A673 (cell line): Measurements from ENCODE around the gene ACP5. TPM values are rescaled to one million over a fixed set of nuclear protein-coding genes. Genes with fewer than 3 reads are reported as not detected.

ENCODE experiments used
- BruUV-seq: library from RNA; stranded (reverse); fragments of 400-500 nt; replicated peaks from 2 replicates; lab custom pipeline; 2021; lab: Mats Ljungman, UMichigan
- CTCF ChIA-PET: fragments of 300-600 bp; sonication (Branson Sonifier 250); formaldehyde crosslinking; loops from one replicate; lab custom pipeline; 2022; ENCODE audit warnings: antibody characterized with exemption; lab: Charles Lee
- POLR2A ChIA-PET: fragments of 300-600 bp; sonication (Branson Sonifier 250); formaldehyde crosslinking; loops from one replicate; lab custom pipeline; 2022; ENCODE audit warnings: antibody characterized with exemption; ENCODE audit not compliant: low non-redundant PET; lab: Charles Lee
- DNase-seq: peaks from one replicate; pipeline ENCODE4 v3.0.0-alpha.2; 2015; ENCODE audit warnings: low spot score
- H3K27ac ChIP-seq: fragments of 200-600 bp; sonication (generic); 2 replicates; pipeline ENCODE4 v1.5.1; 2016; ENCODE audit warnings: mixed run types, low read depth, mild to moderate bottlenecking, mixed read lengths, antibody characterized with exemption, low read length; ENCODE audit not compliant: poor library complexity, severe bottlenecking
- H3K27me3 ChIP-seq: fragments of 200-600 bp; sonication (generic); replicated peaks from 2 replicates; pipeline ENCODE4 v1.6.1; 2017; ENCODE audit warnings: mixed run types, low read depth, mild to moderate bottlenecking, mixed read lengths, antibody characterized with exemption, low read length; ENCODE audit not compliant: insufficient read depth, poor library complexity
- H3K36me3 ChIP-seq: fragments of 200-600 bp; sonication (generic); 2 replicates; pipeline ENCODE4 v1.6.1; 2016; ENCODE audit warnings: mixed run types, mild to moderate bottlenecking, mixed read lengths, antibody characterized with exemption, low read length; ENCODE audit not compliant: insufficient read depth, poor library complexity, severe bottlenecking
- H3K4me1 ChIP-seq: fragments of 200-600 bp; sonication (generic); 2 replicates; pipeline ENCODE4 v1.6.1; 2017; ENCODE audit warnings: mixed run types, mild to moderate bottlenecking, mixed read lengths, antibody characterized with exemption, low read length; ENCODE audit not compliant: insufficient read depth, poor library complexity, severe bottlenecking
- H3K4me3 ChIP-seq: fragments of 200-600 bp; sonication (generic); 2 replicates; pipeline ENCODE4 v1.5.1; 2016; ENCODE audit warnings: low read depth, mixed run types, mild to moderate bottlenecking, mixed read lengths, low read length; ENCODE audit not compliant: poor library complexity, severe bottlenecking
- H3K9me3 ChIP-seq: fragments of 200-600 bp; sonication (generic); 2 replicates; pipeline ENCODE4 v1.6.1; 2016; ENCODE audit warnings: mixed run types, low read depth, mild to moderate bottlenecking, mixed read lengths, antibody characterized with exemption, low read length; ENCODE audit not compliant: poor library complexity, severe bottlenecking
- EZH2 ChIP-seq: fragments of 200-600 bp; sonication (generic); IDR thresholded peaks from 2 replicates; pipeline ENCODE4 v1.6.1; 2017; ENCODE audit warnings: borderline replicate concordance, low read depth, mild to moderate bottlenecking, mixed read lengths, antibody characterized with exemption, low read length; ENCODE audit not compliant: poor library complexity, severe bottlenecking
- intact Hi-C: fragments of 100-400 bp; cut with micrococcal nuclease; formaldehyde crosslinking; loops from one replicate; pipeline ENCODE4 v1.10.0; 2022; ENCODE audit not compliant: unreplicated experiment
- total RNA-seq: library from RNA; stranded (reverse); gene quantifications from 2 replicates; pipeline ENCODE4 v1.2.3, GENCODE V29; 2021
- TF ChIP-seq, protein P1 (sequence below): fragments of 300-800, 200-600 bp; sonication (generic); conservative IDR thresholded peaks from 2 replicates; pipeline ENCODE4 v1.5.1; 2017; ENCODE audit warnings: low read depth, mild to moderate bottlenecking, antibody characterized with exemption, low read length, moderate library complexity, mixed read lengths

The ACP5 gene
- total RNA-seq, 1 experiment from 2014 or later, result not detected

DNA sequence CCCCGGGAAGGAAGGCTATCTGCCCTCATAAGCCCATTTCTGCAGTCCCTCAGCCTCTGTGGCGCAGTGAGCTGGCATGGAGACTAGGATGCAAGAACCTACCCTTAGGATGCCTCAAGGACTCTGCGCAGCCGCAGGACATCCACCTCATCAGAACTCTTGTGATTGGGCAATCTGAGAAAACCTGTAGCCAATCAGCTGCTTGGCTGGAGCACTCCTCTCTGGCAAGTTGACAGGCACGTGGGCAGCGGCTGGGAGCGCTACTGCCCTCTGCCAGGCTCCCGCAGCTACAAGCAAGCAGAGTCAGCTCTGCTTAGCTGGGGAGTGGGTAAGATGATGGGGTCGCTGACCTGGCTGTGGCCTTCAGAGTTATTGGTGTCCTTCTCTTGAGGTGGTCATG, 47.0 kb downstream of the ACP5 start:
- Histone ChIP-seq H3K27me3 (no peaks in the 10 kb centered on the region), H3K4me1 (peaks cover 6% of the 10 kb centered on the region), H3K9me3 (no peaks in the 10 kb centered on the region), H3K4me3 (no peak overlapping the region), H3K27ac (no peak overlapping the region), H3K36me3 (no peaks in the 10 kb centered on the region)
- DNase-seq, result peak; percentile 94
- CTCF ChIA-PET, result interaction anchor here (0.7 kb wide), 1 partner anchor 15 kb away, joined by 4 read pairs; no protein-coding TSS in a partner anchor
- TF ChIP-seq, protein P1, sequence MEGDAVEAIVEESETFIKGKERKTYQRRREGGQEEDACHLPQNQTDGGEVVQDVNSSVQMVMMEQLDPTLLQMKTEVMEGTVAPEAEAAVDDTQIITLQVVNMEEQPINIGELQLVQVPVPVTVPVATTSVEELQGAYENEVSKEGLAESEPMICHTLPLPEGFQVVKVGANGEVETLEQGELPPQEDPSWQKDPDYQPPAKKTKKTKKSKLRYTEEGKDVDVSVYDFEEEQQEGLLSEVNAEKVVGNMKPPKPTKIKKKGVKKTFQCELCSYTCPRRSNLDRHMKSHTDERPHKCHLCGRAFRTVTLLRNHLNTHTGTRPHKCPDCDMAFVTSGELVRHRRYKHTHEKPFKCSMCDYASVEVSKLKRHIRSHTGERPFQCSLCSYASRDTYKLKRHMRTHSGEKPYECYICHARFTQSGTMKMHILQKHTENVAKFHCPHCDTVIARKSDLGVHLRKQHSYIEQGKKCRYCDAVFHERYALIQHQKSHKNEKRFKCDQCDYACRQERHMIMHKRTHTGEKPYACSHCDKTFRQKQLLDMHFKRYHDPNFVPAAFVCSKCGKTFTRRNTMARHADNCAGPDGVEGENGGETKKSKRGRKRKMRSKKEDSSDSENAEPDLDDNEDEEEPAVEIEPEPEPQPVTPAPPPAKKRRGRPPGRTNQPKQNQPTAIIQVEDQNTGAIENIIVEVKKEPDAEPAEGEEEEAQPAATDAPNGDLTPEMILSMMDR, result peak; percentile 58
- TF ChIP-seq EZH2, result no peak
- intact Hi-C loops, result no loop called here
- no TSS peak for BruUV-seq
- POLR2A ChIA-PET, result interaction anchor here (0.7 to 0.8 kb wide), 2 partner anchors 11 to 15 kb away, joined by 3 read pairs; no protein-coding TSS in a partner anchor

DNA sequence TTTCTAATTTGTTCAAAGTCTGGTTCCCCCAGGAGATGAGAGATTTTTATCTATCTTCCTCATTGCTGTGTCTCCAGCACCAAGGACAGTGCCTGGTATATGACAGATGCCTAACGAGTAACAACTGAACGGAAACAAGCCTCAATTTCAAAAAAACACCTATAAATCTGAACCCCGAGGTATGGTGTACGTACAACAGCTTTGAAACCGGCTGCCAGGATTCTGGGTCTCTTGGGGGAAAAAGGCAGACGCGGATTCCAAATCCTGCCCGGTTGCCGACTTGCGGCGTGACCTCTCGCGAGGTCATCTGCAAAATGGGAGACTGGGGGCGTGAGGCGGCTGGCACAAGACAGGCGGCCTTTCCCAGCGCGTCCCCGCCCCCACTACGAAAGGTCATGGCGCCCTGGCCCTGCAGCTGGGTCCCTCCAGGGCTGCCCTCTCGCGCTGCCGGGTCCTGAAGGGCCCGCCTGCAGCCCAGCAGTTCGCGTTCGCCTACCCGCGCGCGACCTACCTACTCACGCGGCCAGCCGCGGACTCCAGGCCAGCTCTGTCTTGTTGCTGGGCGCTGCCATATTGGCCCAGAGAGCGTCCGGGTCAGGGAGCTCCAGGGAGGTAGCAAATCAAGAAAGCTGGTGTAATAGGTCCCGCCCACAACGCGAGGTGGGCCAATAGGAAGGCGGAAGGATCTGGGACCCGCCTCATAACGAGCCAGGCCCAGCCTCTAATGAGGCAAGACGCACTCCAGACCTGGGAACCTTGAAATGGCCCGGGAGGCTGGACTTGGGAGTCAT, 48.7 kb downstream of the ACP5 start, which contains the start of gene ECSIT:
Gene ECSIT, minus strand, starts transcription at position 584 of the 791 bp plus-strand sequence. CDS start 9,964 bp downstream, outside the sequence.
- ChIA-PET POLR2A (no interaction called here), CTCF (interaction anchor here (0.6 kb wide), 1 partner anchor 20 kb away, joined by 6 read pairs; no protein-coding TSS in a partner anchor)
- Histone ChIP-seq H3K4me3 (peak within 1 kb of the TSS; percentile 65), H3K27me3 (no peaks in the 10 kb centered on the region), H3K27ac (peak within 1 kb of the TSS; percentile 75), H3K4me1 (peaks cover 6% of the 10 kb centered on the region), H3K36me3 (no peaks in the 10 kb centered on the region), H3K9me3 (no peaks in the 10 kb centered on the region)
- TF ChIP-seq, protein P1, result no peak
- TF ChIP-seq EZH2, result no peak
- intact Hi-C loops, result no loop called here
- BruUV-seq, result TSS peak; percentile 73
- DNase-seq, result peak; percentile 98

Other genes with a start within 250 kb of the ACP5 start
- gene RAB3D, start 238.0 kb downstream of the ACP5 start, total RNA-seq, result 25.4 and 35.5 TPM in 2 replicates
- gene TMEM205, start 231.4 kb downstream of the ACP5 start, total RNA-seq, result 94.3 and 100 TPM in 2 replicates
- 7.9 and 11.6 TPM in 2 replicates for gene CCDC159, start 231.1 kb downstream of the ACP5 start, total RNA-seq
- 19.0 and 20.2 TPM in 2 replicates for gene PLPPR2, start 222.2 kb downstream of the ACP5 start, total RNA-seq
- 2.5 and 3.3 TPM in 2 replicates for gene SWSAP1, start 203.0 kb downstream of the ACP5 start, total RNA-seq
- gene EPOR, start 193.3 kb downstream of the ACP5 start, total RNA-seq, result 5.3 and 6.0 TPM in 2 replicates
- gene RGL3, start 158.3 kb downstream of the ACP5 start, total RNA-seq, result 0.28 TPM in 1 of 2 replicates, not detected in the other
- 0.39 and 1.4 TPM in 2 replicates for gene ODAD3, start 142.5 kb downstream of the ACP5 start, total RNA-seq
- 456 and 468 TPM in 2 replicates for gene PRKCSH, start 142.0 kb downstream of the ACP5 start, total RNA-seq
- gene ELAVL3, start 96.6 kb downstream of the ACP5 start, total RNA-seq, result 5.3 TPM in 2 replicates
- 15.9 and 16.4 TPM in 2 replicates for gene ZNF653, start 71.8 kb downstream of the ACP5 start, total RNA-seq
- gene ECSIT, start 48.5 kb downstream of the ACP5 start, total RNA-seq, result 64.7 and 74.8 TPM in 2 replicates
- 0.60 TPM in 1 of 2 replicates, not detected in the other for gene CNN1, start 38.8 kb downstream of the ACP5 start, total RNA-seq
- gene ELOF1, start 18.4 kb downstream of the ACP5 start, total RNA-seq, result 83.5 and 97.9 TPM in 2 replicates
- gene ZNF627, start 19.8 kb upstream of the ACP5 start, total RNA-seq, result 13.9 and 14.0 TPM in 2 replicates
- gene ZNF823, start 161.3 kb upstream of the ACP5 start, total RNA-seq, result 7.1 and 8.4 TPM in 2 replicates
- gene ZNF441, start 189.4 kb upstream of the ACP5 start, total RNA-seq, result 3.7 TPM in 2 replicates
- 0.60 and 1.7 TPM in 2 replicates for gene ZNF491, start 220.9 kb upstream of the ACP5 start, total RNA-seq
- 7.1 and 9.2 TPM in 2 replicates for gene ZNF440, start 236.6 kb upstream of the ACP5 start, total RNA-seq